ENCODE results near the gene CLDN18.

DNA sequence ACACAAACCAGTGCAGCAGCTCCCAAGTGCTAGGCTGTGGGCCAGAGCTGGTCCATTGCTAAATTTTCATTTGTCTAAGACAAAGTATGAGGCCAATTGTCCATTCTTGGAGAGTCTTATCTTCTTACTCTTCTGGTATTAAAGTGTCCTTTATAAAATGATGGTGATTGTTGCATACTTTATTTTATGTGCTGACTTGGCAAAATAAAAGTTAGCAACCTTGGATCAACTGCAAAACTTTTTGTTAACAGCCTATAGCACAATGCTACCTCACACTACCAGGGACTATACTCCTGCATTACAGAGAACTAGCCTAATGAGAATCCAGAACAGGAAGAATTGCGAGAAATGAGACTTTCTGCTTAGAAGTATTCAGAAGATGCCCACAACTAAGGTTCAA, 44.1 kb downstream of the CLDN18 start:
- TF ChIP-seq ZNF274 (IDR thresholded peaks at IDR 0.05; ENCODE audit: low read depth, low read length) (no peak), SUZ12 (IDR thresholded peaks at IDR 0.05; ENCODE audit: extremely low read depth, insufficient read depth, insufficient read length) (no peak), YY1 (IDR thresholded peaks at IDR 0.05; ENCODE audit: insufficient read depth, insufficient read length) (no peak)

All from NT2/D1 (cell line).